ENCODE data around the gene MSANTD3. TPM values are rescaled to one million over a fixed set of nuclear protein-coding genes. Genes with fewer than 3 reads are reported as not detected.

Gene MSANTD3
- total and polyA plus RNA-seq, 2 of the 4 experiments (the other 2 are of a cell fraction) = 45.5 to 55.9 TPM

- BruUV-seq (replicated peaks) = no TSS peak
- H3K9me1 ChIP-seq (ENCODE audit: insufficient read depth, low read length) = no peaks in the 10 kb centered on the region
- TF ChIP-seq MAFK (IDR thresholded peaks at IDR 0.05; ENCODE audit: low read depth, low read length) (peak; percentile 69), BHLHE40 (IDR thresholded peaks at IDR 0.05; ENCODE audit: low read depth, low read length) (no peak)
- no peak overlapping the region for H2BK120ac ChIP-seq (ENCODE audit: low read depth, low read length)
- DNase-seq (no peak), ATAC-seq (ENCODE audit: low read depth) (no peak)
- H3K18ac ChIP-seq (ENCODE audit: low read depth, low read length) = no peak overlapping the region
- H2BK15ac ChIP-seq (ENCODE audit: low read depth, low read length) = no peak overlapping the region
- in situ Hi-C loops (cut with MboI; ENCODE audit: low sequenced_read_pairs) = no loop called here
- no peak overlapping the region for H2AK5ac ChIP-seq (ENCODE audit: low read depth, low read length)
- no peak overlapping the region for H2AFZ ChIP-seq (replicated peaks; ENCODE audit: low read length, poor library complexity)
- dilution Hi-C loops (cut with HindIII; ENCODE audit: low sequenced_read_pairs, unreplicated experiment) = no loop called here
- no peak overlapping the region for H3K4me2 ChIP-seq (ENCODE audit: low read depth, low read length)
- WGBS, 2 experiments (ENCODE audit: extremely low coverage in 2 of 2, insufficient read length in 1 of 2) = no CpG with 5 or more reads among the region's 9 CpGs
- no peaks in the 10 kb centered on the region for H3K9me3 ChIP-seq (ENCODE audit: control insufficient read depth, insufficient read depth, low read length)
- no peak overlapping the region for H3K56ac ChIP-seq (ENCODE audit: extremely low read depth, insufficient read depth, low read length)
- peaks cover 5% of the 10 kb centered on the region for H3K4me1 ChIP-seq (ENCODE audit: control insufficient read depth, insufficient read depth, low read length)
- no peak overlapping the region for H4K8ac ChIP-seq (ENCODE audit: low read depth in 2 of 2, low read length in 2 of 2)
- no peak overlapping the region for H2BK20ac ChIP-seq (ENCODE audit: low read depth, low read length)
- ChIA-PET CTCF (no interaction called here), POLR2A (ENCODE audit: unreplicated experiment) (no interaction called here)
- no peaks in the 10 kb centered on the region for H3K36me3 ChIP-seq (ENCODE audit: control insufficient read depth, insufficient read depth, low read length)
- no peaks in the 10 kb centered on the region for H4K20me1 ChIP-seq (ENCODE audit: insufficient read depth, low read length)
- H2BK5ac ChIP-seq (ENCODE audit: low read depth, low read length, poor library complexity, severe bottlenecking) = no peak overlapping the region
- H3K27me3 ChIP-seq (ENCODE audit: control insufficient read depth, insufficient read depth, low read length) = no peaks in the 10 kb centered on the region
- H2AK9ac ChIP-seq (replicated peaks; ENCODE audit: low read depth, low read length, poor library complexity) = no peak overlapping the region
- no peak overlapping the region for H3K4ac ChIP-seq (ENCODE audit: low read depth, low read length)
- no peak overlapping the region for H3K27ac ChIP-seq (ENCODE audit: insufficient read depth, low read length)
- H3K23ac ChIP-seq (ENCODE audit: low read depth, low read length) = no peak overlapping the region
- no peaks in the 10 kb centered on the region for H3K79me1 ChIP-seq (ENCODE audit: low read depth in 1 of 2, low read length in 2 of 2)
- H3K4me3 ChIP-seq (ENCODE audit: insufficient read depth, low read depth, low read length) = no peak overlapping the region
- no peak overlapping the region for H4K5ac ChIP-seq (ENCODE audit: low read depth, low read length)
- no peak overlapping the region for H3K14ac ChIP-seq (replicated peaks; ENCODE audit: low read depth, low read length)
- intact Hi-C loops (cut with micrococcal nuclease) = no loop called here
- no peak overlapping the region for H3K9ac ChIP-seq (ENCODE audit: low read depth, low read length)
- H4K91ac ChIP-seq (ENCODE audit: insufficient read depth, low read depth, low read length) = no peak overlapping the region
Observed at GRCh38 chr9:100396769-100397168, 30.2 kb upstream of the MSANTD3 start.
